Liver (tissue), 9 donors: ENCODE data around the gene H1-8. TPM values are rescaled to one million over a fixed set of nuclear protein-coding genes. Genes with fewer than 3 reads are reported as not detected.

ENCODE experiments used
- DNase-seq: peaks from one replicate; pipeline ENCODE4 v3.0.0-alpha.2; 2017; ENCODE audit warnings: low spot score
- H3K27ac ChIP-seq, 2 donors: one replicate each; pipeline ENCODE4 v1.7.0; 2013; ENCODE audit warnings: inconsistent platforms in 2 of 2, low read length in 2 of 2, control low read depth in 1 of 2, low read depth in 1 of 2, mild to moderate bottlenecking in 1 of 2
- H3K27me3 ChIP-seq, 4 donors: one replicate each; pipeline versions ENCODE4 v1.6.1 to v1.7.0; 2013; ENCODE audit warnings: low read length in 3 of 4, inconsistent platforms in 1 of 4, mild to moderate bottlenecking in 1 of 4, moderate library complexity in 1 of 4; ENCODE audit not compliant: control insufficient read depth in 4 of 4, insufficient read depth in 4 of 4
- H3K36me3 ChIP-seq, 4 donors: one replicate each; pipeline versions ENCODE4 v1.6.1 to v1.7.0; 2013; ENCODE audit warnings: low read length in 3 of 4, mild to moderate bottlenecking in 3 of 4, low read depth in 1 of 4, moderate library complexity in 1 of 4; ENCODE audit not compliant: control insufficient read depth in 4 of 4, insufficient read depth in 3 of 4
- H3K4me1 ChIP-seq, 4 donors: one replicate each; pipeline versions ENCODE4 v1.6.1 to v1.7.0; 2013; ENCODE audit warnings: low read length in 3 of 4, mild to moderate bottlenecking in 3 of 4, moderate library complexity in 1 of 4; ENCODE audit not compliant: control insufficient read depth in 4 of 4, insufficient read depth in 4 of 4
- H3K4me3 ChIP-seq, 3 donors: one replicate each; pipeline versions ENCODE4 v1.6.1 to v1.7.0; 2013; ENCODE audit warnings: low read length in 3 of 3, control low read depth in 1 of 3, low read depth in 1 of 3, mild to moderate bottlenecking in 1 of 3
- H3K9ac ChIP-seq, 2 donors: one replicate each; pipeline ENCODE4 v1.7.0; 2013; ENCODE audit warnings: low read length in 2 of 2, mild to moderate bottlenecking in 2 of 2, moderate library complexity in 2 of 2, control low read depth in 1 of 2, low read depth in 1 of 2
- H3K9me3 ChIP-seq, 4 donors: one replicate each; pipeline versions ENCODE4 v1.6.1 to v1.7.0; 2013; ENCODE audit warnings: low read length in 3 of 4; ENCODE audit not compliant: control insufficient read depth in 4 of 4
- EGR1 ChIP-seq, 2 donors: IDR thresholded peaks; 2 replicates each; pipeline ENCODE4 v1.6.1; 2016 to 2018; ENCODE audit warnings: antibody characterized with exemption in 2 of 2, low read depth in 2 of 2
- FOXA1 ChIP-seq: IDR thresholded peaks from 2 replicates; pipeline ENCODE4 v1.6.1; 2016; ENCODE audit warnings: antibody characterized with exemption
- FOXA2 ChIP-seq: IDR thresholded peaks from 2 replicates; pipeline ENCODE4 v1.6.1; 2016; ENCODE audit warnings: antibody characterized with exemption
- GABPA ChIP-seq, 2 donors: IDR thresholded peaks in 1 of 2; conservative IDR thresholded peaks in 1 of 2; 2 replicates each; pipeline ENCODE4 v1.6.1; 2016; ENCODE audit warnings: antibody characterized with exemption in 2 of 2, mild to moderate bottlenecking in 1 of 2, moderate library complexity in 1 of 2
- HNF4A ChIP-seq, 2 donors: conservative IDR thresholded peaks; 2 replicates each; pipeline ENCODE4 v1.6.1; 2016; ENCODE audit warnings: antibody characterized with exemption in 2 of 2, mild to moderate bottlenecking in 2 of 2
- HNF4G ChIP-seq: IDR thresholded peaks from 2 replicates; pipeline ENCODE4 v1.6.1; 2016; ENCODE audit warnings: antibody characterized with exemption
- JUND ChIP-seq, 2 donors: IDR thresholded peaks; 2 replicates each; pipeline ENCODE4 v1.6.1; 2016; ENCODE audit warnings: antibody characterized with exemption in 2 of 2
- NR2F2 ChIP-seq: IDR thresholded peaks from 2 replicates; pipeline ENCODE4 v1.6.1; 2016; ENCODE audit warnings: antibody characterized with exemption
- RAD21 ChIP-seq, 2 donors: IDR thresholded peaks; 2 replicates each; pipeline ENCODE4 v1.6.1; 2016; ENCODE audit warnings: antibody characterized with exemption in 2 of 2, mild to moderate bottlenecking in 2 of 2
- RXRA ChIP-seq, 2 donors: IDR thresholded peaks; 2 replicates each; pipeline ENCODE4 v1.6.1; 2017 to 2018; ENCODE audit warnings: antibody characterized with exemption in 2 of 2, mild to moderate bottlenecking in 1 of 2
- SP1 ChIP-seq: IDR thresholded peaks from 2 replicates; pipeline ENCODE4 v1.6.1; 2018; ENCODE audit warnings: antibody characterized with exemption, mild to moderate bottlenecking
- TAF1 ChIP-seq: conservative IDR thresholded peaks from 2 replicates; pipeline ENCODE4 v1.6.1; 2016; ENCODE audit warnings: antibody characterized with exemption, mild to moderate bottlenecking
- YY1 ChIP-seq: IDR thresholded peaks from 2 replicates; pipeline ENCODE4 v1.6.1; 2016; ENCODE audit warnings: antibody characterized with exemption, mild to moderate bottlenecking
- WGBS: extraction: QIAGEN DNeasy Blood & Tissue Kit; methylation state at CpG from one replicate; pipeline ENCODE4 v1.1.7; 2013; 5-methylcytosine and 5-hydroxymethylcytosine counted together
- polyA plus RNA-seq, 2 donors: library from polyadenylated mRNA; stranded (reverse) in 1 of 2; unstranded in 1 of 2; fragments of 200-250 nt in 1 of 2; fragments of >200 nt in 1 of 2; fragmentation: Nextera tagmentation in 1 of 2; extraction: Ambion mirVana in 1 of 2; gene quantifications; one replicate each; pipeline versions ENCODE4 v1.2.1 to v1.2.3, GENCODE V29; 2013 to 2015
- total RNA-seq, 2 donors: library from RNA; depleted of rRNA; stranded (reverse); fragments of >200 nt; gene quantifications; one replicate each; pipeline ENCODE4 v1.2.3, GENCODE V29; 2014
- TF ChIP-seq, protein P1 (sequence below): fragments of 150-350 bp; IDR thresholded peaks from 2 replicates; pipeline ENCODE4 v1.5.1; 2017; ENCODE audit warnings: improper control_type of control experiment, low read depth, low read length; ENCODE audit not compliant: missing input control
- TF ChIP-seq, protein P2 (sequence below): IDR thresholded peaks from 2 replicates; pipeline ENCODE4 v1.6.1; 2016; ENCODE audit warnings: antibody characterized with exemption
- TF ChIP-seq, protein P3 (sequence below): IDR thresholded peaks from 2 replicates; pipeline ENCODE4 v1.6.1; 2016; ENCODE audit warnings: antibody characterized with exemption
- TF ChIP-seq, protein P4 (sequence below): IDR thresholded peaks from 2 replicates; pipeline ENCODE4 v1.6.1; 2016; ENCODE audit warnings: antibody characterized with exemption, mild to moderate bottlenecking
- TF ChIP-seq, protein P5 (sequence below): IDR thresholded peaks from 2 replicates; pipeline ENCODE4 v1.6.1; 2016; ENCODE audit warnings: antibody characterized with exemption
- donor health status: healthy.
- donor health status: healthy.
- donor health status: healthy.
- donor health status: healthy.
- donor health status: healthy.

H1-8 gene
- total and polyA plus RNA-seq, 4 donors, result not detected

DNA sequence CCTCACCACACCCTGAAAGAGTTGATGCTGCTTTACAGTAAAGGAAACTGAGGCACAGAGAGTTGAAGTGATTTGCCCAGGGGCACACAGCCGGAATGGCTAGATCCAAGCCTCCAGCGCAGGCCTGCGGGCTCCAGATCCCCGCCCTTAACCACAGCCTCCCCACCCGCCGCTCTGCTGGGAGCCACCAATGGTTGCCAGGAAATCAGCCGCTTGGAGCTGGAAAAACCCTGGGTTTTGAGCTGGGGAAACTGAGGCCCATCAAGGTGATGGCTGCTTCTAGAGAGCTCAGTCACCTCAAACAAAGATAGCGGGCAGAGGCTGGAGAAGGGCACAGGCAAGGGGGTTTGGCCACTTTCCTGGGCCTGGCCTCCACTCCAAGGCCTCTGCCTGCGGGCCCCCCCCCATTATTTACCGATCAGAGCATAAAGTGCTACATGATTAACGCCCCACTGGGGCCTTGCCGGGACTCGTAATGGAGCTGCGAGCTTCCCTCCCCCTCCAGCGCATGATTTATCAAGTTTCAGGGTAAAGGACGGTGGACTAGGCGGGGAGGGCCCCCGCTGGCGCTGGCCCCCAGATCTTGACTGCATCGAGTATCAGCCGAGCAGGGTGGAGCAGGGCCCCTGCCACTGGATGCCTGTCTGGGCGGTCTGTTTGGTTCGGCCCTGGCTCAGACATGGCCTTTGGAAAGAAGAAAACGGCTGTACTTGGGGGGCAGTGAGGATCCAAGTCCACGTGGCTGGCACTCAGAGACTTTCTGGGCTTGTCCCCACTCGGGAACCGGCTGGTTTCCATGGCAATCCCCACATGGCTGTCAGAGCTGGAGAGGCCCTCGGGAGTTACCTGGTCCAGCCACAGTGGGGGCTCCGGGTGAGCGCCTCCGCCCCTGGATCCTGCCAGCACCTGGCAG, 54.4 kb downstream of the H1-8 start:
- Histone ChIP-seq H3K36me3 (no peaks in the 10 kb centered on the region), H3K4me1 (peaks cover 8 to 50% (median 29%) of the 10 kb centered on the region in 4 donors), H3K27ac (peak overlapping the region; percentile 75 to 78), H3K27me3 (no peaks in the 10 kb centered on the region), H3K9ac (no peak overlapping the region), H3K4me3 (no peak overlapping the region), H3K9me3 (no peaks in the 10 kb centered on the region)
- TF ChIP-seq, protein P1, sequence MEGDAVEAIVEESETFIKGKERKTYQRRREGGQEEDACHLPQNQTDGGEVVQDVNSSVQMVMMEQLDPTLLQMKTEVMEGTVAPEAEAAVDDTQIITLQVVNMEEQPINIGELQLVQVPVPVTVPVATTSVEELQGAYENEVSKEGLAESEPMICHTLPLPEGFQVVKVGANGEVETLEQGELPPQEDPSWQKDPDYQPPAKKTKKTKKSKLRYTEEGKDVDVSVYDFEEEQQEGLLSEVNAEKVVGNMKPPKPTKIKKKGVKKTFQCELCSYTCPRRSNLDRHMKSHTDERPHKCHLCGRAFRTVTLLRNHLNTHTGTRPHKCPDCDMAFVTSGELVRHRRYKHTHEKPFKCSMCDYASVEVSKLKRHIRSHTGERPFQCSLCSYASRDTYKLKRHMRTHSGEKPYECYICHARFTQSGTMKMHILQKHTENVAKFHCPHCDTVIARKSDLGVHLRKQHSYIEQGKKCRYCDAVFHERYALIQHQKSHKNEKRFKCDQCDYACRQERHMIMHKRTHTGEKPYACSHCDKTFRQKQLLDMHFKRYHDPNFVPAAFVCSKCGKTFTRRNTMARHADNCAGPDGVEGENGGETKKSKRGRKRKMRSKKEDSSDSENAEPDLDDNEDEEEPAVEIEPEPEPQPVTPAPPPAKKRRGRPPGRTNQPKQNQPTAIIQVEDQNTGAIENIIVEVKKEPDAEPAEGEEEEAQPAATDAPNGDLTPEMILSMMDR, result no peak
- TF ChIP-seq RAD21 (IDR thresholded peaks at IDR 0.05), result no peak
- TF ChIP-seq TAF1, result no peak
- TF ChIP-seq HNF4G, result no peak
- no peak for TF ChIP-seq SP1
- TF ChIP-seq FOXA2, result no peak
- TF ChIP-seq, protein P2, sequence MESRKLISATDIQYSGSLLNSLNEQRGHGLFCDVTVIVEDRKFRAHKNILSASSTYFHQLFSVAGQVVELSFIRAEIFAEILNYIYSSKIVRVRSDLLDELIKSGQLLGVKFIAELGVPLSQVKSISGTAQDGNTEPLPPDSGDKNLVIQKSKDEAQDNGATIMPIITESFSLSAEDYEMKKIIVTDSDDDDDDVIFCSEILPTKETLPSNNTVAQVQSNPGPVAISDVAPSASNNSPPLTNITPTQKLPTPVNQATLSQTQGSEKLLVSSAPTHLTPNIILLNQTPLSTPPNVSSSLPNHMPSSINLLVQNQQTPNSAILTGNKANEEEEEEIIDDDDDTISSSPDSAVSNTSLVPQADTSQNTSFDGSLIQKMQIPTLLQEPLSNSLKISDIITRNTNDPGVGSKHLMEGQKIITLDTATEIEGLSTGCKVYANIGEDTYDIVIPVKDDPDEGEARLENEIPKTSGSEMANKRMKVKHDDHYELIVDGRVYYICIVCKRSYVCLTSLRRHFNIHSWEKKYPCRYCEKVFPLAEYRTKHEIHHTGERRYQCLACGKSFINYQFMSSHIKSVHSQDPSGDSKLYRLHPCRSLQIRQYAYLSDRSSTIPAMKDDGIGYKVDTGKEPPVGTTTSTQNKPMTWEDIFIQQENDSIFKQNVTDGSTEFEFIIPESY, result no peak
- no peak for TF ChIP-seq RXRA (IDR thresholded peaks at IDR 0.05)
- TF ChIP-seq, protein P3, sequence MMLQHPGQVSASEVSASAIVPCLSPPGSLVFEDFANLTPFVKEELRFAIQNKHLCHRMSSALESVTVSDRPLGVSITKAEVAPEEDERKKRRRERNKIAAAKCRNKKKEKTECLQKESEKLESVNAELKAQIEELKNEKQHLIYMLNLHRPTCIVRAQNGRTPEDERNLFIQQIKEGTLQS, result no peak
- no peak for TF ChIP-seq YY1
- no peak for TF ChIP-seq EGR1 (IDR thresholded peaks at IDR 0.05; ENCODE audit: low read depth in 2 of 2)
- no peak for TF ChIP-seq FOXA1
- no peak for TF ChIP-seq HNF4A (conservative IDR thresholded peaks at IDR 0.05)
- TF ChIP-seq GABPA (IDR thresholded peaks at IDR 0.05 in 1 of 2, conservative IDR thresholded peaks at IDR 0.05 in 1 of 2), result no peak
- TF ChIP-seq, protein P4, sequence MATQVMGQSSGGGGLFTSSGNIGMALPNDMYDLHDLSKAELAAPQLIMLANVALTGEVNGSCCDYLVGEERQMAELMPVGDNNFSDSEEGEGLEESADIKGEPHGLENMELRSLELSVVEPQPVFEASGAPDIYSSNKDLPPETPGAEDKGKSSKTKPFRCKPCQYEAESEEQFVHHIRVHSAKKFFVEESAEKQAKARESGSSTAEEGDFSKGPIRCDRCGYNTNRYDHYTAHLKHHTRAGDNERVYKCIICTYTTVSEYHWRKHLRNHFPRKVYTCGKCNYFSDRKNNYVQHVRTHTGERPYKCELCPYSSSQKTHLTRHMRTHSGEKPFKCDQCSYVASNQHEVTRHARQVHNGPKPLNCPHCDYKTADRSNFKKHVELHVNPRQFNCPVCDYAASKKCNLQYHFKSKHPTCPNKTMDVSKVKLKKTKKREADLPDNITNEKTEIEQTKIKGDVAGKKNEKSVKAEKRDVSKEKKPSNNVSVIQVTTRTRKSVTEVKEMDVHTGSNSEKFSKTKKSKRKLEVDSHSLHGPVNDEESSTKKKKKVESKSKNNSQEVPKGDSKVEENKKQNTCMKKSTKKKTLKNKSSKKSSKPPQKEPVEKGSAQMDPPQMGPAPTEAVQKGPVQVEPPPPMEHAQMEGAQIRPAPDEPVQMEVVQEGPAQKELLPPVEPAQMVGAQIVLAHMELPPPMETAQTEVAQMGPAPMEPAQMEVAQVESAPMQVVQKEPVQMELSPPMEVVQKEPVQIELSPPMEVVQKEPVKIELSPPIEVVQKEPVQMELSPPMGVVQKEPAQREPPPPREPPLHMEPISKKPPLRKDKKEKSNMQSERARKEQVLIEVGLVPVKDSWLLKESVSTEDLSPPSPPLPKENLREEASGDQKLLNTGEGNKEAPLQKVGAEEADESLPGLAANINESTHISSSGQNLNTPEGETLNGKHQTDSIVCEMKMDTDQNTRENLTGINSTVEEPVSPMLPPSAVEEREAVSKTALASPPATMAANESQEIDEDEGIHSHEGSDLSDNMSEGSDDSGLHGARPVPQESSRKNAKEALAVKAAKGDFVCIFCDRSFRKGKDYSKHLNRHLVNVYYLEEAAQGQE, result no peak
- TF ChIP-seq JUND (IDR thresholded peaks at IDR 0.05), result no peak
- TF ChIP-seq, protein P5, sequence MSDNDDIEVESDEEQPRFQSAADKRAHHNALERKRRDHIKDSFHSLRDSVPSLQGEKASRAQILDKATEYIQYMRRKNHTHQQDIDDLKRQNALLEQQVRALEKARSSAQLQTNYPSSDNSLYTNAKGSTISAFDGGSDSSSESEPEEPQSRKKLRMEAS, result no peak
- TF ChIP-seq NR2F2, result no peak
- 68% methylated on average over 31 of the region's 31 CpGs for WGBS
- no peak for DNase-seq
